HL-60 (cell line): ENCODE data around the gene COPS9.

ENCODE experiments used
- DNase-seq, 2 experiments: peaks; one replicate each; pipeline ENCODE4 v3.0.0-alpha.2; 2010 to 2020; ENCODE audit warnings: low read depth in 1 of 2, low spot score in 1 of 2
- H3K27ac ChIP-seq: fragments of 250-450 bp; sonication (Bioruptor Pico); replicated peaks from 2 replicates; pipeline ENCODE4 v1.5.1; 2020; ENCODE audit warnings: mild to moderate bottlenecking, moderate library complexity
- H3K27me3 ChIP-seq: fragments of 250-450 bp; sonication (Bioruptor Pico); 2 replicates; pipeline ENCODE4 v1.5.1; 2021; ENCODE audit warnings: mild to moderate bottlenecking, moderate library complexity; ENCODE audit not compliant: insufficient read depth, poor library complexity, severe bottlenecking
- H3K4me3 ChIP-seq: replicated peaks from 2 replicates; pipeline ENCODE4 v1.5.1; 2011; ENCODE audit warnings: mild to moderate bottlenecking, control low read depth, low read length; ENCODE audit not compliant: insufficient read depth
- CTCF ChIP-seq: IDR thresholded peaks from one replicate; pipeline ENCODE4 v1.5.1; 2011; ENCODE audit warnings: low read length, control low read depth, inconsistent platforms; ENCODE audit not compliant: insufficient read depth
- GABPA ChIP-seq: IDR thresholded peaks from 2 replicates; pipeline ENCODE4 v1.6.1; 2012; ENCODE audit warnings: low read depth
- POLR2AphosphoS5 ChIP-seq: IDR thresholded peaks from 2 replicates; pipeline ENCODE4 v1.6.1; 2012; ENCODE audit warnings: low read depth
- SPI1 ChIP-seq: IDR thresholded peaks from 2 replicates; pipeline ENCODE4 v1.6.1; 2012; ENCODE audit warnings: low read depth, mild to moderate bottlenecking, borderline replicate concordance
- TF ChIP-seq, protein P1 (sequence below): IDR thresholded peaks from 2 replicates; pipeline ENCODE4 v1.6.1; 2012; ENCODE audit warnings: low read depth; ENCODE audit not compliant: insufficient replicate concordance

Gene COPS9

DNA sequence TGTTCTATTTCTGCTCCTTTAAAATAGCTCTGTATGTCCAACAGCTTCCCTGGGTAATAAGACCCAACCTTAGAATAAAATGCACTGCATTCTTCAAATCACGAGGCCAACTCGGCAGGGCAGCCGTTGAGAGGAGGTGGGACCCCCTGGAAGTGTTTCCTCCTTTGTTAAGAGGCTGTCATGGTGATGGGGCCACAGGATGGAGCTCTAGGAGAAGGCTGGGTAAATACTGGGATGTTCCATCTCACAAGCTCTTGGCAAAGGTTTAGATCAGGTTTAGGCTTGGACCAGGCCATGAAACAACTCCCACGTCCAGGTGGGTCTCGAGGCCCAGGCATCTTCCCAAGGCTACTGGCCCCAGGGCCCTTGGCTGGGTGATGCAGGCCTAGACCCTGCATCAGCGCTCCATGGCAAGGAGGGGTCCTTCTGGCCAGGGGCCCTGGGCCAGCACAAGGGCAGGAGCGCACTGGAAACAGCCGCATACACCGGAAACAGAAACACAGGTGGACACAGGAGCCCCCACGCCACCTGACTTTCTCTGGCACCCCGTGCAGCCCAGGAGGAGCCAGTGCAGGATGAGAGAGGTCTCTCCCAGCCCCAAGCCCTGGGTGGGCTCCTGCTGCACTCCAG lies 43.2 kb upstream of the COPS9 start:
- H3K27ac ChIP-seq, result no peak overlapping the region
- peaks cover 6% of the 10 kb centered on the region for H3K27me3 ChIP-seq
- TF ChIP-seq CTCF (no peak), POLR2AphosphoS5 (no peak), GABPA (no peak), SPI1 (no peak)
- TF ChIP-seq, protein P1, sequence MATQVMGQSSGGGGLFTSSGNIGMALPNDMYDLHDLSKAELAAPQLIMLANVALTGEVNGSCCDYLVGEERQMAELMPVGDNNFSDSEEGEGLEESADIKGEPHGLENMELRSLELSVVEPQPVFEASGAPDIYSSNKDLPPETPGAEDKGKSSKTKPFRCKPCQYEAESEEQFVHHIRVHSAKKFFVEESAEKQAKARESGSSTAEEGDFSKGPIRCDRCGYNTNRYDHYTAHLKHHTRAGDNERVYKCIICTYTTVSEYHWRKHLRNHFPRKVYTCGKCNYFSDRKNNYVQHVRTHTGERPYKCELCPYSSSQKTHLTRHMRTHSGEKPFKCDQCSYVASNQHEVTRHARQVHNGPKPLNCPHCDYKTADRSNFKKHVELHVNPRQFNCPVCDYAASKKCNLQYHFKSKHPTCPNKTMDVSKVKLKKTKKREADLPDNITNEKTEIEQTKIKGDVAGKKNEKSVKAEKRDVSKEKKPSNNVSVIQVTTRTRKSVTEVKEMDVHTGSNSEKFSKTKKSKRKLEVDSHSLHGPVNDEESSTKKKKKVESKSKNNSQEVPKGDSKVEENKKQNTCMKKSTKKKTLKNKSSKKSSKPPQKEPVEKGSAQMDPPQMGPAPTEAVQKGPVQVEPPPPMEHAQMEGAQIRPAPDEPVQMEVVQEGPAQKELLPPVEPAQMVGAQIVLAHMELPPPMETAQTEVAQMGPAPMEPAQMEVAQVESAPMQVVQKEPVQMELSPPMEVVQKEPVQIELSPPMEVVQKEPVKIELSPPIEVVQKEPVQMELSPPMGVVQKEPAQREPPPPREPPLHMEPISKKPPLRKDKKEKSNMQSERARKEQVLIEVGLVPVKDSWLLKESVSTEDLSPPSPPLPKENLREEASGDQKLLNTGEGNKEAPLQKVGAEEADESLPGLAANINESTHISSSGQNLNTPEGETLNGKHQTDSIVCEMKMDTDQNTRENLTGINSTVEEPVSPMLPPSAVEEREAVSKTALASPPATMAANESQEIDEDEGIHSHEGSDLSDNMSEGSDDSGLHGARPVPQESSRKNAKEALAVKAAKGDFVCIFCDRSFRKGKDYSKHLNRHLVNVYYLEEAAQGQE, result no peak
- no peak overlapping the region for H3K4me3 ChIP-seq
- DNase-seq, result no peak

DNA sequence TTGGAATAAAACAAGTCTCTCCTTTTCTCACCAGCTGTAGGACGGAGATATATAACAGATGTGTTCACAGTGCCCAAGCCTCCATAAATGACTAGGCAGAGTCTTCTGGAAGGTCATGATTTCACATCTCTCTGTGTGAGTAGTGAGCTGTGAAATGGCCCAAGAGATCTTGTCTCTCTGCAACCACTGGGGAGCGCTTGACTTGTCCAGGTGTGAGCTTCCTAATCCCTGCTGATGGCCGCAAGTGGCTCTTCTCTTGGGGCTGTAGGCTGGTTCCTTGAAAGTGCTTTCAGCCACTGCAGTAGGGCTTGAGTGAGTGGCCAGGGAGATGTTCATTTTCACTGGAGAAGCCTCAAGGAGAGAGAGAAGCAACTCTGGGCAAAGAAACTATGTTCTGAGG lies 42.5 kb upstream of the COPS9 start:
- TF ChIP-seq, protein P1, result no peak
- TF ChIP-seq GABPA (no peak), POLR2AphosphoS5 (no peak), SPI1 (no peak), CTCF (no peak)
- H3K27me3 ChIP-seq, result peaks cover 6% of the 10 kb centered on the region

GRCh38 chr2:240174496-240174895 lies 38.4 kb upstream of the COPS9 start:
- no peak overlapping the region for H3K4me3 ChIP-seq
- TF ChIP-seq SPI1 (no peak), CTCF (no peak), POLR2AphosphoS5 (no peak)
- TF ChIP-seq, protein P1, result no peak

More for the DNA sequence above, 42.5 kb upstream of the COPS9 start:
- no peak overlapping the region for H3K4me3 ChIP-seq
- no peak for DNase-seq
- no peak overlapping the region for H3K27ac ChIP-seq

More at GRCh38 chr2:240174496-240174895, 38.4 kb upstream of the COPS9 start:
- H3K27ac ChIP-seq, result no peak overlapping the region
- DNase-seq, result no peak
- H3K27me3 ChIP-seq, result peaks cover 2% of the 10 kb centered on the region
